Measurements from ENCODE around the gene ADGRG4.

The ADGRG4 gene

DNA sequence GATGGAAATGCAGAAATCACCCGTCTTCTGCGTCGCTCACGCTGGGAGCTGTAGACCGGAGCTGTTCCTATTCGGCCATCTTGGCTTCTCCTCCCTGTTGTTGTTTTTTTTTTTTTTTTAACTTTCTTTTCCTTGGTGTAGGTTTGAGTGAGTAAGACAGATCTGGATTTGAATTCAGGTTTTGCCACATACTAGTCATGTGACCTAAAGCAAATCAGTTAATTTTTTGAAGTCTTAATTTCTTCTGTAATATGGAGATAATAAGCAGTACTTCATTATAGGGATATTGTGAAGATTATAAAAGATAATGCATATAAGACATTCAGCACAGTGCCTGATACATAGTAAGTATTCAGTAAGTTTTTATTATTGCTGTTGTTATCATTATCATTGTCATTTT, 145.4 kb downstream of the ADGRG4 start:
- in situ Hi-C loops (cut with HindIII; ENCODE audit: low pct_ligation_motif_present, low sequenced_read_pairs) = no loop called here
- no peaks in the 10 kb centered on the region for H3K36me3 ChIP-seq (replicated peaks)
- DNase-seq = no peak
- no peak overlapping the region for H3K4me3 ChIP-seq (ENCODE audit: low read depth, low read length)
- TF ChIP-seq, protein P1, sequence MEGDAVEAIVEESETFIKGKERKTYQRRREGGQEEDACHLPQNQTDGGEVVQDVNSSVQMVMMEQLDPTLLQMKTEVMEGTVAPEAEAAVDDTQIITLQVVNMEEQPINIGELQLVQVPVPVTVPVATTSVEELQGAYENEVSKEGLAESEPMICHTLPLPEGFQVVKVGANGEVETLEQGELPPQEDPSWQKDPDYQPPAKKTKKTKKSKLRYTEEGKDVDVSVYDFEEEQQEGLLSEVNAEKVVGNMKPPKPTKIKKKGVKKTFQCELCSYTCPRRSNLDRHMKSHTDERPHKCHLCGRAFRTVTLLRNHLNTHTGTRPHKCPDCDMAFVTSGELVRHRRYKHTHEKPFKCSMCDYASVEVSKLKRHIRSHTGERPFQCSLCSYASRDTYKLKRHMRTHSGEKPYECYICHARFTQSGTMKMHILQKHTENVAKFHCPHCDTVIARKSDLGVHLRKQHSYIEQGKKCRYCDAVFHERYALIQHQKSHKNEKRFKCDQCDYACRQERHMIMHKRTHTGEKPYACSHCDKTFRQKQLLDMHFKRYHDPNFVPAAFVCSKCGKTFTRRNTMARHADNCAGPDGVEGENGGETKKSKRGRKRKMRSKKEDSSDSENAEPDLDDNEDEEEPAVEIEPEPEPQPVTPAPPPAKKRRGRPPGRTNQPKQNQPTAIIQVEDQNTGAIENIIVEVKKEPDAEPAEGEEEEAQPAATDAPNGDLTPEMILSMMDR (IDR thresholded peaks at IDR 0.05; ENCODE audit: low read depth, low read length, missing control alignments) = no peak
- H3K27me3 ChIP-seq (replicated peaks) = no peaks in the 10 kb centered on the region
- no peak overlapping the region for H3K27ac ChIP-seq

DNA sequence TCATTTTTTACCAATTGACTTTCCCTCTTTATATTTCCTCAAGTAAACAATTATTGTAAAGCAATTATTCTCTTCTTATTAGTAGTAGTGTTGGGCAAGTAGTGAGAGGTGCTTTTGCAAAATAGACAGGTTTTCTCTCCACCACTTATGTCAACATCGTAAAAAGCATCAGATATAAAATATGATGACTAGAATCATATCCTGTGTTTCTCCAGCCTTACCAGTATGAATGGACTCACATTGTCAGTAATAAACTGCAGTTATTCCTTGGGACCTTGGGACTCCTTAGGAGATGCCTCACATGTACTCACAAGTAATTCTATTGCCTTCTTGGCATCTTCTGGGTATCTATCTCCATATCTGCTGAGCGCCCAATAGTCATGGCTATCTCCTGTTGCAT, 146.5 kb downstream of the ADGRG4 start:
- Histone ChIP-seq H3K27ac (no peak overlapping the region), H3K4me3 (ENCODE audit: low read depth, low read length) (no peak overlapping the region), H3K36me3 (replicated peaks) (no peaks in the 10 kb centered on the region), H3K27me3 (replicated peaks) (no peaks in the 10 kb centered on the region)
- in situ Hi-C loops (cut with HindIII; ENCODE audit: low pct_ligation_motif_present, low sequenced_read_pairs) = no loop called here
- DNase-seq = no peak
- TF ChIP-seq, protein P1 (IDR thresholded peaks at IDR 0.05; ENCODE audit: low read depth, low read length, missing control alignments) = no peak

DNA sequence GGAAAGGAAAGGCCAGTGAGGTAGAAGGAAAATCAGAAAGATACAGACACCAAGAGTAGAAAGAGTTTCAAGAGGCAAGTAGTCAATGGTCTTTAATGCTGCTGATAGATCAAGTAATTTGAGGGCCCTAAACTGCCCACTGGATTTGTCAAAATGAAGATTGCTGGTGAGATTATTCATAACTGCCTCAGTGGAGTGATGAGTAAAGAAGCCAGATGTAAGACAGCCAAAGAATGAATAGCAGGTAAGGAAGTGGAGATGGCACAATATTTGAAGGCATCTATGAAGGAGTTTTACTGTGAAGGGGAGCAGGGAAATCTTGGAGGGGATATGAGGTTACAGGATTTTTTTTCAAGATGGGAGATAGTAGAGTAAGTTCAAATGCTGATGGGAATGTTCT, 147.2 kb downstream of the ADGRG4 start:
- TF ChIP-seq, protein P1 (IDR thresholded peaks at IDR 0.05; ENCODE audit: low read depth, low read length, missing control alignments) = no peak
- Histone ChIP-seq H3K36me3 (replicated peaks) (no peaks in the 10 kb centered on the region), H3K27me3 (replicated peaks) (no peaks in the 10 kb centered on the region), H3K27ac (no peak overlapping the region), H3K4me3 (ENCODE audit: low read depth, low read length) (no peak overlapping the region)
- no peak for DNase-seq
- in situ Hi-C loops (cut with HindIII; ENCODE audit: low pct_ligation_motif_present, low sequenced_read_pairs) = no loop called here

DNA sequence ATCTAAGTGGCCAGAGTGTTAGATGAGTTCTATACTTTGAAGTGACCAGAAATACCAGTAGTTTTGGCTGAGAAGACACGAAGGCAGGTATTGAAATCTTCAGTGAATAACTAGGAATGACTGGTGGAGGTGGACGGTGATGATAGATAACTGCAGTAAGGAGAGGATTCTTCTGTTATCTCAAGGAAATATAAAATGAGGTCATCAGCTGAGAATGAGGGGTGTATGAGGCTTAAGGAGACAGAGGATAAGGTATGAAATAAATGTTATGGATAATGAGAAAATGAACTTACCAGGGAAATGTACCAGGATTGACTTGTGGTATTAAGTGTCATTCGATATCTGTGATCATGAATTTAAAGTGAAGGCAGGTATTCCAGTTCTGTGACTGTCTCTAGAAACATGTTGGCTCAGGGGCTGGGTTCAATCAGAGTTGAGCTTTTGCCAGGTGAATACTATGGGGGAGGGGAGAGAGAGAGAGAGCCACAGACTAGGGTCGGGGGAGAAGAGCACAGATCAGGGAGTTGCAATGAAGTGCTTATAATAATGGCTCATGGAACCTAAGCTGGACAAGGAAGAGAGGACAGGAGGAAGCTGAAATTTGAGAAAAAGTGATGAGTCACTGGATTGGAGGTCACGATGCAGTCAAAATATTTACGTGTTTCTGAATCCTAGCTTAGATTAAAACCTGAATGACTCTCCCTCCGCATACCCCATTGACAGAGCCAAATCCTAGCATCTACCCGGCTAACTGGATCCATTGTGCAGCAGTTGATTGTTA, 149.5 kb downstream of the ADGRG4 start:
- Histone ChIP-seq H3K36me3 (replicated peaks) (no peaks in the 10 kb centered on the region), H3K27me3 (replicated peaks) (no peaks in the 10 kb centered on the region), H3K4me3 (ENCODE audit: low read depth, low read length) (no peak overlapping the region), H3K27ac (no peak overlapping the region)
- in situ Hi-C loops (cut with HindIII; ENCODE audit: low pct_ligation_motif_present, low sequenced_read_pairs) = no loop called here
- no peak for DNase-seq
- TF ChIP-seq, protein P1 (IDR thresholded peaks at IDR 0.05; ENCODE audit: low read depth, low read length, missing control alignments) = no peak

DNA sequence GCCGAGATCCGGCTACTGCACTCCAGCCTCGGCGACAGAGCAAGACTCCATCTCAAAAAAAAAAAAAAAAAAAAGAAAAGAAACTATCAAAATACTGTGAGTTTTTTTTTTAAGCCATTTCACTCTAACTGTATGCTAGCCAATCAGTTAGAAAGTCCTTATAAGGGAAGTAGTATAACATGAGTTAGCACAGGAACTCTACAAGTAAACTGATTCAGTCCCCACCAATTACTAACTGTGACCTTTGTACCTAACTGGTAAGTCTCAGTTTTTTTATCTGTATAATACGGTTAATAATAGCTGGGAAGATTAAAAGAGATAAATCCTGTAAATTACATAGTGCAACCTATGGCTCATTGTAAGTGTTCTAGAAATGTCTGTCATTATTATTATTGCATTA, 151.9 kb downstream of the ADGRG4 start:
- H3K36me3 ChIP-seq (replicated peaks) = no peaks in the 10 kb centered on the region
- H3K27ac ChIP-seq = no peak overlapping the region
- DNase-seq = no peak
- H3K27me3 ChIP-seq (replicated peaks) = no peaks in the 10 kb centered on the region
- H3K4me3 ChIP-seq (ENCODE audit: low read depth, low read length) = no peak overlapping the region
- in situ Hi-C loops (cut with HindIII; ENCODE audit: low pct_ligation_motif_present, low sequenced_read_pairs) = no loop called here
- TF ChIP-seq, protein P1 (IDR thresholded peaks at IDR 0.05; ENCODE audit: low read depth, low read length, missing control alignments) = no peak

DNA sequence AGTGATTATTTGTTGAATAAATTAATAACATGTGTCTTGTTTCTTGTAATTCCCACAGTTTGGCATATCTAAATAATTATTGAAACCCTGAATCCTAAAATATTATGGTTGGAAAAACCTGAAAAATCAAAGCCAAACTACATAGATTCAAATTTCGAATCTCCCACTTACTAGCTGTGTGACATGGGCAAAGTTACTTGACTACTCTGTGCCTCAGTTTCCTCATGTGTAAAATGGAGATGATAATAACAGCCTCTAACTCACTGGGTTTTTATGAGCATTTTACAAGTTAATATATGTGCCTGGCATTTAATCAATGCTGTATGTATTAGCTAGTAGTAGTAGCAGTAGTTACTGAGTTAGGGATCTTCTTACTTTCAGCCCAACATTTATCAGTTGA, 152.4 kb downstream of the ADGRG4 start:
- no peaks in the 10 kb centered on the region for H3K27me3 ChIP-seq (replicated peaks)
- no peaks in the 10 kb centered on the region for H3K36me3 ChIP-seq (replicated peaks)
- in situ Hi-C loops (cut with HindIII; ENCODE audit: low pct_ligation_motif_present, low sequenced_read_pairs) = no loop called here
- H3K4me3 ChIP-seq (ENCODE audit: low read depth, low read length) = no peak overlapping the region
- no peak for DNase-seq
- H3K27ac ChIP-seq = no peak overlapping the region
- TF ChIP-seq, protein P1 (IDR thresholded peaks at IDR 0.05; ENCODE audit: low read depth, low read length, missing control alignments) = no peak
